ENCODE results near the gene H19. TPM values are rescaled to one million over a fixed set of nuclear protein-coding genes. Genes with fewer than 3 reads are reported as not detected.

H19 gene
- total and polyA plus RNA-seq, 9 donors = 113 to 2,888 (median 601) TPM

- TF ChIP-seq CTCF (IDR thresholded peaks at IDR 0.05) (no peak), EP300 (IDR thresholded peaks at IDR 0.05) (no peak), POLR2A (IDR thresholded peaks at IDR 0.05) (no peak)
- intact Hi-C loops (cut with DNase I) = no loop called here
- no CpG with 5 or more reads among the region's 11 CpGs for WGBS, 3 donors
- Histone ChIP-seq H3K27ac (no peak overlapping the region), H3K27me3 (no peaks in the 10 kb centered on the region), H3K9me3 (no peaks in the 10 kb centered on the region), H3K4me3 (no peak overlapping the region), H3K4me1 (ENCODE audit: insufficient read depth) (no peaks in the 10 kb centered on the region), H3K36me3 (no peaks in the 10 kb centered on the region)
- no peak for DNase-seq
Measured at GRCh38 chr11:1988174-1988573, 9.5 kb downstream of the H19 start.

- Histone ChIP-seq H3K27me3 (no peaks in the 10 kb centered on the region), H3K4me1 (ENCODE audit: insufficient read depth) (no peaks in the 10 kb centered on the region), H3K4me3 (no peak overlapping the region), H3K36me3 (no peaks in the 10 kb centered on the region), H3K9me3 (no peaks in the 10 kb centered on the region), H3K27ac (no peak overlapping the region)
- intact Hi-C loops (cut with DNase I) = no loop called here
- no CpG with 5 or more reads among the region's 6 CpGs for WGBS, 3 donors
- TF ChIP-seq CTCF (IDR thresholded peaks at IDR 0.05) (no peak), POLR2A (IDR thresholded peaks at IDR 0.05) (no peak), EP300 (IDR thresholded peaks at IDR 0.05) (no peak)
- no peak for DNase-seq
Measured at GRCh38 chr11:1987024-1987423, 10.6 kb downstream of the H19 start.

- H3K36me3 ChIP-seq = no peaks in the 10 kb centered on the region
- peak overlapping the region in 1 of 2 donors; percentile 10 for H3K27ac ChIP-seq
- no peaks in the 10 kb centered on the region for H3K4me1 ChIP-seq (ENCODE audit: insufficient read depth)
- no peak overlapping the region for H3K4me3 ChIP-seq
- TF ChIP-seq CTCF (IDR thresholded peaks at IDR 0.05) = no peak
- TF ChIP-seq EP300 (IDR thresholded peaks at IDR 0.05) = no peak
- no peak for TF ChIP-seq POLR2A (IDR thresholded peaks at IDR 0.05)
- intact Hi-C loops (cut with DNase I) = no loop called here
- H3K27me3 ChIP-seq = no peaks in the 10 kb centered on the region
- H3K9me3 ChIP-seq = no peaks in the 10 kb centered on the region
- 55 to 80% methylated on average over 1 to 12 of the region's 12 CpGs; no CpG with 5 or more reads in 1 of the 3 donors for WGBS, 3 donors
- DNase-seq = peak in 4 of 5 donors; percentile 24 to 51 (median 30)
Measured at GRCh38 chr11:1983601-1983961, 14.1 kb downstream of the H19 start.

GRCh38 chr11:1982873-1983600, 14.6 kb downstream of the H19 start:
- Histone ChIP-seq H3K36me3 (no peaks in the 10 kb centered on the region), H3K27me3 (no peaks in the 10 kb centered on the region), H3K4me3 (no peak overlapping the region), H3K27ac (no peak overlapping the region), H3K4me1 (ENCODE audit: insufficient read depth) (no peaks in the 10 kb centered on the region), H3K9me3 (no peaks in the 10 kb centered on the region)
- DNase-seq = no peak
- no CpG with 5 or more reads among the region's 26 CpGs for WGBS, 3 donors
- TF ChIP-seq POLR2A (IDR thresholded peaks at IDR 0.05) (no peak), EP300 (IDR thresholded peaks at IDR 0.05) (no peak), CTCF (IDR thresholded peaks at IDR 0.05) (no peak)
- intact Hi-C loops (cut with DNase I) = no loop called here

All from ovary (tissue), 9 donors.